Mucosa of rectum (tissue), 2 donors: ENCODE data around the gene LSM7.

ENCODE experiments used
- H3K27ac ChIP-seq, 2 donors: one replicate each; pipeline ENCODE4 v1.7.0; 2013; ENCODE audit warnings: inconsistent platforms in 2 of 2, low read depth in 2 of 2, low read length in 2 of 2
- H3K27me3 ChIP-seq, 2 donors: one replicate each; pipeline ENCODE4 v1.7.0; 2013; ENCODE audit warnings: low read length in 2 of 2; ENCODE audit not compliant: control insufficient read depth in 2 of 2, insufficient read depth in 2 of 2
- H3K36me3 ChIP-seq, 2 donors: one replicate each; pipeline ENCODE4 v1.7.0; 2013; ENCODE audit warnings: low read length in 2 of 2; ENCODE audit not compliant: control insufficient read depth in 2 of 2, insufficient read depth in 2 of 2
- H3K4me1 ChIP-seq, 2 donors: one replicate each; pipeline ENCODE4 v1.7.0; 2013; ENCODE audit warnings: low read length in 2 of 2, mild to moderate bottlenecking in 1 of 2; ENCODE audit not compliant: control insufficient read depth in 2 of 2, insufficient read depth in 2 of 2
- H3K4me3 ChIP-seq, 2 donors: one replicate each; pipeline ENCODE4 v1.7.0; 2013; ENCODE audit warnings: low read length in 2 of 2
- H3K9ac ChIP-seq, 2 donors: one replicate each; pipeline ENCODE4 v1.7.0; 2013; ENCODE audit warnings: low read length in 2 of 2, low read depth in 1 of 2, mild to moderate bottlenecking in 1 of 2
- H3K9me3 ChIP-seq, 2 donors: one replicate each; pipeline ENCODE4 v1.7.0; 2013; ENCODE audit warnings: low read length in 2 of 2; ENCODE audit not compliant: control insufficient read depth in 2 of 2
- donor health status: healthy.
- donor health status: Normal muscosa, but diverticular disease.

LSM7 gene

DNA sequence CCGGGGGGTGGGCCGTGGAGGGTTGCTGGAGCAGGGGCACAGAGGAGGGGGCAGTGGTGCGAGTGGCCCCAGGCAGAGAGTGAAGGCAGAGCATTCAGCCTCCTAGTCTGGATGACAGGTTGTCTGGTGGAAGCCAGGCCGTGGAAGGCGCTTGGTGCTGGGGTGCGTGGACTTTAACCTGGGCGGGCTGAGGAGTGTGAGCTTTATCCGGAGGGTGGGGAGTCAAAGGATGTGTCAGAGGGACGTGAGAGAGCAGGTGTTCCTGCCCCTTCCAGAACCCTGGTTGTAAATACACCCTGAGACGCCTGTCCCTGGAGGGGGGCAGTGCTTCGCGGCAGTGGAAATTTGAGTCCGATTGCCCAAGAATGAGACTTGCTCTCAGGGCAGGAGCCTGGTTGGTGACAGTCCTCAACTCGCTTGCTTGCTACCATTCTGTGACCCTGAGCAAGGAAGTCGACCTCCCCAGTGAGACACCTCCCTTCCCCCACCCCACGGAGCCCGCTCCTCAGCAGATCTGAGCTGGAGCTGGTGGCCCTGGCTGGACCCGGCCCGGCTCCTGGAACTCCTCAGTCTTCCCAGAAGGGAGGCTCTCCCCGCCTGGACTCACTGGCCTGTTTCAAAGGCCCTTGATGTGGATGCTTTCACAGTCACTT lies 2.4 kb upstream of the LSM7 start:
- peak overlapping the region; percentile 91 to 98 for H3K9ac ChIP-seq
- H3K4me3 ChIP-seq, result peak overlapping the region; percentile 37 to 65

GRCh38 chr19:2330255-2330631 lies 1.9 kb upstream of the LSM7 start:
- H3K9ac ChIP-seq, result peak overlapping the region; percentile 91 to 98
- no peaks in the 10 kb centered on the region for H3K36me3 ChIP-seq
- H3K9me3 ChIP-seq, result no peaks in the 10 kb centered on the region
- H3K4me3 ChIP-seq, result peak overlapping the region; percentile 44 to 95
- H3K27ac ChIP-seq, result peak overlapping the region; percentile 93 to 96
- peaks cover 55% of the 10 kb centered on the region in 2 donors for H3K4me1 ChIP-seq
- no peaks in the 10 kb centered on the region for H3K27me3 ChIP-seq

More for the DNA sequence above, 2.4 kb upstream of the LSM7 start:
- Histone ChIP-seq H3K27ac (peak overlapping the region; percentile 93 to 96), H3K27me3 (no peaks in the 10 kb centered on the region), H3K36me3 (no peaks in the 10 kb centered on the region), H3K9me3 (no peaks in the 10 kb centered on the region), H3K4me1 (peaks cover 55% of the 10 kb centered on the region in 2 donors)

DNA sequence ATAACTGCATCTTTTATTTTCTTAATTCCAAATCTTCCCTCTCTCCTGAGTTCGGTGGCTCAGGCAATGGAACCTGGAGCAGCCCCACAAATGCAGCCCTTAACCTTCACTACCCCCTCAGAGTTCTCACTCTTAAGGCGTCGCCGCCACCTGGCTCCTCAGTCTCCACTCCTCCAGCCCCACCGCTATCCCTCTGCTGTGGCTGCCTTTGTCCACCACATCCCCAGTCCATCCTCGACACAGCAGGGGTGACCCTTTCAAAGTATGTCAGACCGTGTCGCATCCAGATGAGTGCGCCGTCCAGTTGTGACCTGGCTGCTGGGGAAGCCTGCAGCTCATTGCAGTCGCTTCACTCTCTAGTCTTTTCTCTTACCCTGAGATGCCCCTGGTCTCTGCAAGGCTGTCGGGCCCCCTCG lies 1.1 kb upstream of the LSM7 start:
- Histone ChIP-seq H3K4me3 (peak overlapping the region; percentile 93 to 95), H3K27ac (peak overlapping the region; percentile 93 to 96), H3K9ac (peak overlapping the region; percentile 91 to 98), H3K9me3 (no peaks in the 10 kb centered on the region), H3K27me3 (no peaks in the 10 kb centered on the region), H3K4me1 (peaks cover 55% of the 10 kb centered on the region in 2 donors), H3K36me3 (peaks cover 4 to 5% of the 10 kb centered on the region in 2 donors)

DNA sequence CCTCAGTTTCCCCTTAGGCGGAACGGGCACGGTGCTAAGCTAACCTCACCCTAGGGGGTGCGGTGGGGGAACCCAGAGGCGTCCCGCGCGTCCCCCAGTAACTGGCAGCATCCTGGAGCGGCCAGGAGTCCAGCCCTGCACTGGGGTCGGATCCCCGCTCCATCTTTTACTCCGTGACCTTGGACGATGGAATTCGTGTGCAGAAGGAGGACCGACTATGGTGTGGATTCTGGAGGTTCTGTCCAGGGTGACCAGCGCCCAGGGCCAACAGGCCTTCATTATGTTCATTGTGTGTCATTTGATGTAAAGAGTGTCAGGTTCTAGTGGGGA lies 728 bp upstream of the LSM7 start:
- Histone ChIP-seq H3K36me3 (peaks cover 5 to 6% of the 10 kb centered on the region in 2 donors), H3K27ac (peak overlapping the region; percentile 93 to 96), H3K4me3 (peak overlapping the region; percentile 93 to 95), H3K4me1 (peaks cover 52 to 53% of the 10 kb centered on the region in 2 donors), H3K9ac (peak overlapping the region; percentile 91 to 98), H3K9me3 (no peaks in the 10 kb centered on the region), H3K27me3 (no peaks in the 10 kb centered on the region)

- no peaks in the 10 kb centered on the region for H3K27me3 ChIP-seq
- H3K27ac ChIP-seq, result peak overlapping the region; percentile 93 to 96
- H3K4me3 ChIP-seq, result peak overlapping the region; percentile 93 to 95
- H3K36me3 ChIP-seq, result peaks cover 5 to 6% of the 10 kb centered on the region in 2 donors
- peaks cover 42 to 43% of the 10 kb centered on the region in 2 donors for H3K4me1 ChIP-seq
- H3K9ac ChIP-seq, result peak overlapping the region; percentile 75 to 98
- no peaks in the 10 kb centered on the region for H3K9me3 ChIP-seq
Observed at GRCh38 chr19:2327773-2328400, 499 bp downstream of the LSM7 start.

- peaks cover 33 to 34% of the 10 kb centered on the region in 2 donors for H3K4me1 ChIP-seq
- H3K4me3 ChIP-seq, result peak overlapping the region in 1 of 2 donors; percentile 93
- no peaks in the 10 kb centered on the region for H3K27me3 ChIP-seq
- no peaks in the 10 kb centered on the region for H3K9me3 ChIP-seq
- H3K9ac ChIP-seq, result peak overlapping the region; percentile 8 to 98
- H3K36me3 ChIP-seq, result peaks cover 5 to 9% of the 10 kb centered on the region in 2 donors
- H3K27ac ChIP-seq, result no peak overlapping the region
Observed at GRCh38 chr19:2326699-2327360, 1.6 kb downstream of the LSM7 start.

DNA sequence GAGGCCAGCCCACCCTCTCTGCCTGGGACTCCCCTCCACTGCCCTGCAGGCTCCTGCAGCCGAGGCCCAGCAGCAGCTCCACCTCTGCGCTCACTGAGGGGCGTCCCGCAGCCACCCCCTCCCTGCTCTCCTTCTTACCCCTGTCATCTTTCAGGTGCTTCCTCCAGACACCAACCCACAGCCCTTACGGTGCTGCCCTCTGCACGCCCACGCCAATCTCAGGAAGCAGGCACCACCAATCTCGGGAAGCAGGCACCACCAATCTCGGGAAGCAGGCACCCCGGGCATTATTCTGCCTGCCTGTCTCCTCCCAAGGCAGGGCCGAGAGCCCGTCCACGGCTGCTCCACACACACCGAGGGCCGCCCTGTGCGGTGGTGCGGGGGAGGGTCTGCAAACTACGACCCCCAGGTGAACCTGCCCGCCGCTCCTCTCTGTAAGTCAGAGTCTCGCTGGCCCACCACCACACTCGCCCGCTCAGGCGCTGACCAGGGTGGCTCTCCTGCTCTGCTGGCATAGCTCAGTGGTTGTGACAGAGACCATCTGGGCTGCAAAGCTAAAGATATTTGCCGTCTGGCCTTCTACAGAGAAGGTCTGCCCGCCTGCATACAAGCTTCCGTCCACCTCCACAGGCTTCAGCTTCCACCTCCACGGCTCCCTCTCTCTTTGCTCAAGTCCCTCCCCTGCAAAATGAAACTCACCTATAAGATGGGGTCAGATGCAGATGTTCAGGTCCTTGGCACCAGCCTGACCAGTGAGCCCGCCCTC lies 2.9 kb downstream of the LSM7 start:
- peaks cover 5 to 9% of the 10 kb centered on the region in 2 donors for H3K36me3 ChIP-seq
- no peak overlapping the region for H3K4me3 ChIP-seq
- H3K9me3 ChIP-seq, result no peaks in the 10 kb centered on the region
- H3K4me1 ChIP-seq, result peaks cover 20 to 21% of the 10 kb centered on the region in 2 donors
- H3K9ac ChIP-seq, result no peak overlapping the region
- H3K27me3 ChIP-seq, result no peaks in the 10 kb centered on the region
- no peak overlapping the region for H3K27ac ChIP-seq

- Histone ChIP-seq H3K36me3 (peaks cover 5 to 9% of the 10 kb centered on the region in 2 donors), H3K27ac (no peak overlapping the region), H3K9ac (no peak overlapping the region), H3K4me3 (no peak overlapping the region), H3K27me3 (no peaks in the 10 kb centered on the region), H3K4me1 (peaks cover 12 to 13% of the 10 kb centered on the region in 2 donors), H3K9me3 (no peaks in the 10 kb centered on the region)
Observed at GRCh38 chr19:2324220-2324948, 4.0 kb downstream of the LSM7 start.

- no peak overlapping the region for H3K9ac ChIP-seq
- peaks cover 7 to 11% of the 10 kb centered on the region in 2 donors for H3K4me1 ChIP-seq
- no peaks in the 10 kb centered on the region for H3K9me3 ChIP-seq
- no peak overlapping the region for H3K27ac ChIP-seq
- H3K4me3 ChIP-seq, result no peak overlapping the region
- H3K36me3 ChIP-seq, result peaks cover 5 to 9% of the 10 kb centered on the region in 2 donors
- no peaks in the 10 kb centered on the region for H3K27me3 ChIP-seq
Observed at GRCh38 chr19:2323707-2324106, 4.7 kb downstream of the LSM7 start.
